NCI-H2227 (cell line): ENCODE data around the gene C19orf81.
"Not testable (repeated sequence)": the region's sequence is repeated elsewhere in the genome, so short reads cannot be mapped to it uniquely, and the experiment has no call there.

Experiments
- DNase-seq: peaks from one replicate; lab custom pipeline; 2025; ENCODE audit not compliant: unreplicated experiment; lab: John Stamatoyannopoulos, UW

The C19orf81 gene

GRCh38 chr19:50649433-50650391 lies at the start of gene C19orf81:
C19orf81 (plus strand) TSS chr19:50649445; CDS start chr19:50649445, 0 bp downstream.
- peak; percentile 70 for DNase-seq

- DNase-seq, result no peak
Observed at GRCh38 chr19:50601407-50602088, 47.7 kb upstream of the C19orf81 start.

- DNase-seq, result no peak
Observed at GRCh38 chr19:50602089-50602422, 47.2 kb upstream of the C19orf81 start.

- no peak for DNase-seq
Observed at GRCh38 chr19:50602496-50602895, 46.7 kb upstream of the C19orf81 start.

- no peak for DNase-seq
Observed at GRCh38 chr19:50602935-50603334, 46.3 kb upstream of the C19orf81 start.

- peak; percentile 27 for DNase-seq
Observed at GRCh38 chr19:50604264-50605073, 44.8 kb upstream of the C19orf81 start.

GRCh38 chr19:50606059-50606836 lies 43.0 kb upstream of the C19orf81 start:
- peak; percentile 59 for DNase-seq

- DNase-seq, result no peak
Observed at GRCh38 chr19:50607388-50607787, 41.9 kb upstream of the C19orf81 start.

- peak; percentile 97 for DNase-seq
Observed at GRCh38 chr19:50607874-50608785, 41.1 kb upstream of the C19orf81 start.

- not testable (repeated sequence) for DNase-seq
Observed at GRCh38 chr19:50612504-50613404, 36.5 kb upstream of the C19orf81 start.

- not testable (repeated sequence) for DNase-seq
Observed at GRCh38 chr19:50618379-50618778, 30.9 kb upstream of the C19orf81 start.

- not testable (repeated sequence) for DNase-seq
Observed at GRCh38 chr19:50619184-50619583, 30.1 kb upstream of the C19orf81 start.

- DNase-seq, result not testable (repeated sequence)
Observed at GRCh38 chr19:50620394-50620906, 28.8 kb upstream of the C19orf81 start.

GRCh38 chr19:50624949-50625600 lies 24.2 kb upstream of the C19orf81 start:
- no peak for DNase-seq

- no peak for DNase-seq
Observed at GRCh38 chr19:50626011-50626410, 23.2 kb upstream of the C19orf81 start.

GRCh38 chr19:50626795-50627194 lies 22.4 kb upstream of the C19orf81 start:
- DNase-seq, result no peak

- DNase-seq, result no peak
Observed at GRCh38 chr19:50628146-50628545, 21.1 kb upstream of the C19orf81 start.

GRCh38 chr19:50628551-50628950 lies 20.7 kb upstream of the C19orf81 start:
- no peak for DNase-seq
